Upper lobe of right lung (tissue), 1 donor: ENCODE data around the gene HLA-DQB2. TPM values are rescaled to one million over a fixed set of nuclear protein-coding genes. Genes with fewer than 3 reads are reported as not detected.

ENCODE experiments used
- ATAC-seq: fragments of 200-7000 bp; cut with Tn5 transposase; one replicate; pipeline ENCODE4 v1.9.1; 2020; ENCODE audit warnings: mild to moderate bottlenecking, moderate library complexity
- DNase-seq: peaks from one replicate; pipeline ENCODE4 v3.0.0-alpha.2; 2020
- H3K27ac ChIP-seq: fragments of 200-600 bp; one replicate; pipeline ENCODE4 v1.8.0; 2022
- H3K27me3 ChIP-seq: fragments of 200-600 bp; one replicate; pipeline ENCODE4 v1.8.0; 2022; ENCODE audit warnings: mild to moderate bottlenecking
- H3K36me3 ChIP-seq: fragments of 200-600 bp; one replicate; pipeline ENCODE4 v1.8.0; 2022
- H3K4me1 ChIP-seq: fragments of 200-600 bp; one replicate; pipeline ENCODE4 v1.8.0; 2022
- H3K4me3 ChIP-seq: fragments of 200-600 bp; one replicate; pipeline ENCODE4 v1.8.0; 2022; ENCODE audit warnings: mild to moderate bottlenecking
- H3K9me3 ChIP-seq: fragments of 200-600 bp; one replicate; pipeline ENCODE4 v1.8.0; 2022
- intact Hi-C: fragments of 100-400 bp; cut with DNase I; formaldehyde crosslinking; loops from one replicate; pipeline ENCODE4 v1.11.0; 2022
- total RNA-seq: library from RNA; stranded (reverse); fragmentation: NEBNext Ultra II Directional; extraction: Animal tissue kit (Norgen Biotek cat#: 25700); gene quantifications from one replicate; pipeline ENCODE4 v1.2.1, GENCODE V29; 2021
- TF ChIP-seq, protein P1 (sequence below): fragments of 200-600 bp; IDR thresholded peaks from one replicate; pipeline ENCODE4 v1.8.0; 2022; ENCODE audit warnings: antibody characterized with exemption
- donor health status: DM: no; HTN: yes; CAD: no; lungs with severe emphysema.

HLA-DQB2 gene
- total RNA-seq, 1 donor from 2014 or later: 62.8 TPM

GRCh38 chr6:32799168-32799567 lies 35.8 kb upstream of the HLA-DQB2 start:
- Histone ChIP-seq H3K9me3 (no peaks in the 10 kb centered on the region), H3K27me3 (peaks cover 10% of the 10 kb centered on the region), H3K27ac (no peak overlapping the region), H3K36me3 (no peaks in the 10 kb centered on the region), H3K4me1 (no peaks in the 10 kb centered on the region), H3K4me3 (no peak overlapping the region)
- intact Hi-C loops: loop anchor here (5.0 kb wide), 1 partner anchor 387 kb away; no protein-coding TSS in a partner anchor
- TF ChIP-seq, protein P1, sequence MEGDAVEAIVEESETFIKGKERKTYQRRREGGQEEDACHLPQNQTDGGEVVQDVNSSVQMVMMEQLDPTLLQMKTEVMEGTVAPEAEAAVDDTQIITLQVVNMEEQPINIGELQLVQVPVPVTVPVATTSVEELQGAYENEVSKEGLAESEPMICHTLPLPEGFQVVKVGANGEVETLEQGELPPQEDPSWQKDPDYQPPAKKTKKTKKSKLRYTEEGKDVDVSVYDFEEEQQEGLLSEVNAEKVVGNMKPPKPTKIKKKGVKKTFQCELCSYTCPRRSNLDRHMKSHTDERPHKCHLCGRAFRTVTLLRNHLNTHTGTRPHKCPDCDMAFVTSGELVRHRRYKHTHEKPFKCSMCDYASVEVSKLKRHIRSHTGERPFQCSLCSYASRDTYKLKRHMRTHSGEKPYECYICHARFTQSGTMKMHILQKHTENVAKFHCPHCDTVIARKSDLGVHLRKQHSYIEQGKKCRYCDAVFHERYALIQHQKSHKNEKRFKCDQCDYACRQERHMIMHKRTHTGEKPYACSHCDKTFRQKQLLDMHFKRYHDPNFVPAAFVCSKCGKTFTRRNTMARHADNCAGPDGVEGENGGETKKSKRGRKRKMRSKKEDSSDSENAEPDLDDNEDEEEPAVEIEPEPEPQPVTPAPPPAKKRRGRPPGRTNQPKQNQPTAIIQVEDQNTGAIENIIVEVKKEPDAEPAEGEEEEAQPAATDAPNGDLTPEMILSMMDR: no peak
- DNase-seq (no peak), ATAC-seq (no peak)

- H3K36me3 ChIP-seq: no peaks in the 10 kb centered on the region
- H3K4me3 ChIP-seq: peak overlapping the region; percentile 17
- H3K9me3 ChIP-seq: no peaks in the 10 kb centered on the region
- intact Hi-C loops: loop anchor here (5.0 kb wide), 1 partner anchor 385 kb away; no protein-coding TSS in a partner anchor
- H3K27me3 ChIP-seq: peaks cover 11% of the 10 kb centered on the region
- no peaks in the 10 kb centered on the region for H3K4me1 ChIP-seq
- ATAC-seq (peak; percentile 85), DNase-seq (peak; percentile 83)
- TF ChIP-seq, protein P1: peak; percentile 92
- no peak overlapping the region for H3K27ac ChIP-seq
Observed at GRCh38 chr6:32796848-32797776, 33.8 kb upstream of the HLA-DQB2 start.

GRCh38 chr6:32794510-32794909 lies 31.2 kb upstream of the HLA-DQB2 start:
- Histone ChIP-seq H3K4me1 (no peaks in the 10 kb centered on the region), H3K27me3 (peaks cover 14% of the 10 kb centered on the region), H3K4me3 (no peak overlapping the region), H3K9me3 (no peaks in the 10 kb centered on the region), H3K27ac (no peak overlapping the region), H3K36me3 (no peaks in the 10 kb centered on the region)
- intact Hi-C loops: no loop called here
- TF ChIP-seq, protein P1: no peak
- DNase-seq (no peak), ATAC-seq (peak; percentile 75)

DNA sequence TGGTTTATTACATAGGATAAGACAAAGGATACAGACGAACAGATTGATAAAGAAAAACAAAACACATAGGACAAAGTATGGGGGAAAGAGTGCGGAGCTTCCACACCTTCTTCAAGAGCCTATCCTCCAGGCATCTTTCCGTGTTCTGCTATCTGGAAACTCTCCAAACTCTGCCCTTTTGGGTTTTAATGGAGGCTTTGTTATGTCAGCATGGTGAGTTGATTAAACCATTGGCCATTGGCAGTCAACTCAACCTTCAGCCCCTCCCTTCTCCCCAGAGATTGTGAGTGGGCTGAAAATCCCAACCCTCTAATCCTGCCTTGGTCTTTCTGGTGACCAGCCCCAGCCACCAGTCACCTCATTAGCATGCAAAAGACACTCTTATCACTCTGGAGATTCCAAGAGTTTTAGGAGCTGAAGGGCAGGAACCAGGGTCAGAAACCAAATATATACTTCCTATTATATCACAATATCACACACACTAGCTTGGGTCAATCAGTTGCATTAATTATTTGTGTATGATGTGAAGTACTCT lies 29.6 kb upstream of the HLA-DQB2 start:
- no peaks in the 10 kb centered on the region for H3K4me1 ChIP-seq
- intact Hi-C loops: no loop called here
- TF ChIP-seq, protein P1: no peak
- no peak for ATAC-seq
- no peaks in the 10 kb centered on the region for H3K9me3 ChIP-seq
- no peak overlapping the region for H3K27ac ChIP-seq
- no peak for DNase-seq
- H3K4me3 ChIP-seq: no peak overlapping the region
- H3K36me3 ChIP-seq: no peaks in the 10 kb centered on the region
- peaks cover 9% of the 10 kb centered on the region for H3K27me3 ChIP-seq

GRCh38 chr6:32790306-32790705 lies 27.0 kb upstream of the HLA-DQB2 start:
- H3K9me3 ChIP-seq: no peaks in the 10 kb centered on the region
- no peak overlapping the region for H3K27ac ChIP-seq
- TF ChIP-seq, protein P1: no peak
- no peak overlapping the region for H3K4me3 ChIP-seq
- intact Hi-C loops: no loop called here
- no peaks in the 10 kb centered on the region for H3K36me3 ChIP-seq
- ATAC-seq (no peak), DNase-seq (no peak)
- H3K27me3 ChIP-seq: peaks cover 9% of the 10 kb centered on the region
- no peaks in the 10 kb centered on the region for H3K4me1 ChIP-seq
